Measurements from ENCODE around the gene UNC5C. TPM values are rescaled to one million over a fixed set of nuclear protein-coding genes. Genes with fewer than 3 reads are reported as not detected.
A peak's percentile ranks its signal among the peaks of the same experiment; 100 is the strongest.

Gene UNC5C
- total RNA-seq, 1 donor from 2014 or later: 12.0 TPM

DNA sequence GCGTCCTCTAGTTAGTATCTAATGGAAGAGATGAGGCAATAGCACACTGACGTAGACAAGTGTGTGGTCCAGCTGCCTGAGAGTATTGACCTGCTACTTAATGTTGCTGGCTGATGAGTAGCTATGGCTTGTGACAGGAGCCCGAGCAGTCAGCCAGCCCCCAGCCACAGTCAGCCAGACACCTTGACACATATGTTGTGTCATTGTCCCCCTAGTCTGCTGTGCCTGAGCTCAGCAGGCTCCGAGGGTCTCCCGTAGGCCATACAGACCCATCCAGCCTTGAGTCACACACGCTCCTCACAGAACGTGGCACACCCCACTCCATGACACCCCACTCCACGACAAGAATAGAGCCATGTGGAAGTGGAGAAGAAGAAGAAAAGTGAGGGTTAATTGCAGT is 362.1 kb downstream of the UNC5C start:
- Histone ChIP-seq H3K4me3 (no peak overlapping the region), H3K4me1 (no peaks in the 10 kb centered on the region), H3K27ac (no peak overlapping the region), H3K27me3 (no peaks in the 10 kb centered on the region), H3K36me3 (no peaks in the 10 kb centered on the region), H3K9me3 (no peaks in the 10 kb centered on the region)
- no peak for DNase-seq (ENCODE audit: extremely low spot score in 2 of 2)
- TF ChIP-seq, protein P1, sequence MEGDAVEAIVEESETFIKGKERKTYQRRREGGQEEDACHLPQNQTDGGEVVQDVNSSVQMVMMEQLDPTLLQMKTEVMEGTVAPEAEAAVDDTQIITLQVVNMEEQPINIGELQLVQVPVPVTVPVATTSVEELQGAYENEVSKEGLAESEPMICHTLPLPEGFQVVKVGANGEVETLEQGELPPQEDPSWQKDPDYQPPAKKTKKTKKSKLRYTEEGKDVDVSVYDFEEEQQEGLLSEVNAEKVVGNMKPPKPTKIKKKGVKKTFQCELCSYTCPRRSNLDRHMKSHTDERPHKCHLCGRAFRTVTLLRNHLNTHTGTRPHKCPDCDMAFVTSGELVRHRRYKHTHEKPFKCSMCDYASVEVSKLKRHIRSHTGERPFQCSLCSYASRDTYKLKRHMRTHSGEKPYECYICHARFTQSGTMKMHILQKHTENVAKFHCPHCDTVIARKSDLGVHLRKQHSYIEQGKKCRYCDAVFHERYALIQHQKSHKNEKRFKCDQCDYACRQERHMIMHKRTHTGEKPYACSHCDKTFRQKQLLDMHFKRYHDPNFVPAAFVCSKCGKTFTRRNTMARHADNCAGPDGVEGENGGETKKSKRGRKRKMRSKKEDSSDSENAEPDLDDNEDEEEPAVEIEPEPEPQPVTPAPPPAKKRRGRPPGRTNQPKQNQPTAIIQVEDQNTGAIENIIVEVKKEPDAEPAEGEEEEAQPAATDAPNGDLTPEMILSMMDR (IDR thresholded peaks at IDR 0.05): no peak
- TF ChIP-seq POLR2A (IDR thresholded peaks at IDR 0.05): no peak
- no peak for TF ChIP-seq POLR2AphosphoS5 (IDR thresholded peaks at IDR 0.05; ENCODE audit: insufficient read depth in 1 of 2, low read depth in 1 of 2)
- intact Hi-C loops (cut with DNase I): no loop called here

DNA sequence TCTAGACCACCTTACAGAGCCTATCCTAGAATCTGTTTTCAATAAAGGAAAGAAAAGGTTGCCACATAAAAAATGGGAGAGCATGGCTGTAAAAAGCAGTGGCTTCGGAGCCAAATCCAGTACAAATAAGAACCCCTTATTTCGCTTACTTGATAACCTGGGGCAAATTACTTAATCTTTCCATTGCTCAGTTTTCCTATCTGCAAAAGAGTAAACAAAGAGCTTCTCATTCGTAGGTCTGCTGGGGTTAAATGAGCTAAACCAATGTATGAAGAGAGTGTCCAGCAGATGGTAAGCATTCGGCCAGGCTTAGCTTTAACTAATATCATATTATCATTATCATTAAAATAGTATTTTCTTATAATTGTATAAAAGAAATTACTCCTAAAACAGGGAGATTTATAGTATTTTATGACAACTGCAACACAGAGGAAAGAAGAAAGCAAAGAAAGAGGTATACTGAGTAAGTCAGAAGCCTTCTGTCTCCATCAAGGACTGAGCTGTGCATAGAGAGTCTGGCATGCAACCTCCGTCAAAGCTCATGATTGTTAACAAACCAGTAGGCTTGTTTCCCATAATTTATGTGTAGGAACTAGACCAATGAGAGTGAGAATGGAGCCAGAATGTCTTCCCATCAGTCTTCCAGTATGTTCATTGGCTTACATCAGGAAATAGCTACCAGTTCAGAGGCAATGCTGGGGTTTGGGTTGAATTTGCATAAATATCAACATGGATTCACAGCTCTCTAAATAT is 364.9 kb downstream of the UNC5C start:
- H3K9me3 ChIP-seq: no peaks in the 10 kb centered on the region
- H3K4me3 ChIP-seq: no peak overlapping the region
- H3K27ac ChIP-seq: no peak overlapping the region
- H3K36me3 ChIP-seq: no peaks in the 10 kb centered on the region
- no peaks in the 10 kb centered on the region for H3K4me1 ChIP-seq
- DNase-seq (ENCODE audit: extremely low spot score in 2 of 2): peak in 1 of 2 donors; percentile 10
- no peak for TF ChIP-seq POLR2A (IDR thresholded peaks at IDR 0.05)
- TF ChIP-seq, protein P1 (IDR thresholded peaks at IDR 0.05): no peak
- TF ChIP-seq POLR2AphosphoS5 (IDR thresholded peaks at IDR 0.05; ENCODE audit: insufficient read depth in 1 of 2, low read depth in 1 of 2): no peak
- intact Hi-C loops (cut with DNase I): no loop called here
- H3K27me3 ChIP-seq: no peaks in the 10 kb centered on the region

DNA sequence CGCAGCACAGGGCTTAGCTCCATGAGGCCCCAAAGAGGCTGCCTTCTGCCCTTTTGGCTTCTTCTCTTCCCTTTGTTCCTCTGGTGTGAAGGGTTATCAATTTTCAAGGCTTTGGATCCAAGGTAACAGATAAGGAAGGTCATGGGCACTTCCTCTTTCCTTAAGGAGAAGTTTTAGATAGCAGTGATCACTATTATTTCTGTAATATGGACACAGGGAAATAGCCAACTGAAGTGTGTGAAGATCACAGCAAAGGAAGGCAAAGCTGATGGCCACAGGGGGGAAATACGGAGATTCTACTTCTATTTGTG is 366.8 kb downstream of the UNC5C start:
- H3K27ac ChIP-seq: no peak overlapping the region
- H3K27me3 ChIP-seq: no peaks in the 10 kb centered on the region
- intact Hi-C loops (cut with DNase I): no loop called here
- no peaks in the 10 kb centered on the region for H3K4me1 ChIP-seq
- H3K4me3 ChIP-seq: no peak overlapping the region
- peak in 1 of 2 donors; percentile 40 for DNase-seq (ENCODE audit: extremely low spot score in 2 of 2)
- TF ChIP-seq POLR2A (IDR thresholded peaks at IDR 0.05): no peak
- TF ChIP-seq, protein P1 (IDR thresholded peaks at IDR 0.05): no peak
- TF ChIP-seq POLR2AphosphoS5 (IDR thresholded peaks at IDR 0.05; ENCODE audit: insufficient read depth in 1 of 2, low read depth in 1 of 2): no peak
- no peaks in the 10 kb centered on the region for H3K9me3 ChIP-seq
- no peaks in the 10 kb centered on the region for H3K36me3 ChIP-seq

DNA sequence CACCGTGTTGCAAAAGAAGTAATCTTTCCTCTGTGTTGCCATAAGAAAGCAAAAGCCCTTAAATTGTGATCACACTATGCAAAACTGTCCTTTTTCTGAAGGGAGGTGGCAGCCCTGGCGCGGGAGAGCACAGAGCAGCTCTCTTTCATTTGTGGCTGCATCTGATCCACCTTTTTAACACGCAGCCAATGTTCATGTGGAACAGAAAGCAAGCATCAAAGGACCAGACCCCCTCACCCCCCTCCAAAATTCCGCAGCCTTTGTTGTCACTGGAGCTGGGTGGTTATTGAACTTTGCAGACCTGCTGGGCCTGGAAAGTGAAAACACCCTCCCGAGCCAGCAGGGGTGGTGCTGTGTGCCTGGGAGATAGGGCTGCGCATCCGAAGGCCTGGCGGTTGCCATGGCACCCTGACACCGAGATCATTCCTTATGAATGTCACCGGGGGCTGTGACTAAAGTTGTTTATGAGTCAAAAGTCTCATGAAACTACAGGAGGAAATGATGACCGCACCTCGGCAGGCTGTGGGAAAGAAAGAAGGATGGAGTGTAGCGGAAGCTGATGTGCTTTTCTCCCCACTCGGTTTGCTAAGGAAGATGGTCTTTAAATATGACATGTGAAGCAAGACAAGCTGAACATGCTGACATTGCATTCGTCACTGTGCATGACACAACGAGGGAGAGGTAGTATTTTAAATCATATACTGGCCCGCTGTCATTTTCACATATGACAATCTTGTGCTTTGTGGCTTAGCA is 367.4 kb downstream of the UNC5C start:
- no peaks in the 10 kb centered on the region for H3K9me3 ChIP-seq
- peak in 1 of 2 donors; percentile 54 for DNase-seq (ENCODE audit: extremely low spot score in 2 of 2)
- intact Hi-C loops (cut with DNase I): no loop called here

More for the DNA sequence above, 367.4 kb downstream of the UNC5C start:
- no peak overlapping the region for H3K27ac ChIP-seq
- H3K4me3 ChIP-seq: no peak overlapping the region
- TF ChIP-seq, protein P1 (IDR thresholded peaks at IDR 0.05): no peak
- no peak for TF ChIP-seq POLR2AphosphoS5 (IDR thresholded peaks at IDR 0.05; ENCODE audit: insufficient read depth in 1 of 2, low read depth in 1 of 2)
- no peak for TF ChIP-seq POLR2A (IDR thresholded peaks at IDR 0.05)
- no peaks in the 10 kb centered on the region for H3K36me3 ChIP-seq
- H3K4me1 ChIP-seq: no peaks in the 10 kb centered on the region
- no peaks in the 10 kb centered on the region for H3K27me3 ChIP-seq

Data from vagina (tissue), 2 donors.